Measurements from ENCODE around the gene TANC1.

The TANC1 gene

GRCh38 chr2:159267921-159268320, 299.5 kb downstream of the TANC1 start:
- peak; percentile 43 for DNase-seq (ENCODE audit: low read depth)

GRCh38 chr2:159270744-159271379, 302.4 kb downstream of the TANC1 start:
- no peak for DNase-seq (ENCODE audit: low read depth)

GRCh38 chr2:159272156-159272555, 303.7 kb downstream of the TANC1 start:
- DNase-seq (ENCODE audit: low read depth), result no peak

- no peak for DNase-seq (ENCODE audit: low read depth)
These were observed 306.7 kb downstream of the TANC1 start for GRCh38 chr2:159275111-159275510.

GRCh38 chr2:159279700-159280099, 311.3 kb downstream of the TANC1 start:
- DNase-seq (ENCODE audit: low read depth), result no peak

- no peak for DNase-seq (ENCODE audit: low read depth)
These were observed 312.6 kb downstream of the TANC1 start for GRCh38 chr2:159281002-159281401.
